ENCODE data around the gene RPS8.

DNA sequence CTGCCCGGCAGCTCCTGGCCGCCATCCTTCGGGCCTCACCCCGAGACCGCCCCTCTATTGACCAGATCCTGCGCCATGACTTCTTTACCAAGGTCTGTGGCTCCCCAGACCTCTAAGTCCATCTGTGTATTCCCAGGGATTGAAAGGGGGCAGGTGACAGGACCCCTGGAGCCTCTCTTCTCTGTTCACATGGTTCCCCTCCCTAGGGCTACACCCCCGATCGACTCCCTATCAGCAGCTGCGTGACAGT lies 27.6 kb downstream of the RPS8 start:
- no peak for TF ChIP-seq SUZ12 (IDR thresholded peaks at IDR 0.05)
- no peak for TF ChIP-seq ZNF384 (IDR thresholded peaks at IDR 0.05)
- TF ChIP-seq FOXK2 (IDR thresholded peaks at IDR 0.05): no peak
- TF ChIP-seq SP1 (IDR thresholded peaks at IDR 0.05): no peak
- TF ChIP-seq TARDBP (IDR thresholded peaks at IDR 0.05): no peak
- TF ChIP-seq BHLHE40 (IDR thresholded peaks at IDR 0.05; ENCODE audit: borderline replicate concordance): no peak
- TF ChIP-seq FOXA1 (IDR thresholded peaks at IDR 0.05): no peak
- no peak for TF ChIP-seq HDGF (IDR thresholded peaks at IDR 0.05; ENCODE audit: borderline replicate concordance)
- no peak for TF ChIP-seq CTBP1 (IDR thresholded peaks at IDR 0.05; ENCODE audit: borderline replicate concordance)
- no peak for TF ChIP-seq FOXM1 (IDR thresholded peaks at IDR 0.05; ENCODE audit: borderline replicate concordance)
- no peak for TF ChIP-seq L3MBTL2 (conservative IDR thresholded peaks at IDR 0.05)
- no peak for TF ChIP-seq ARNT (IDR thresholded peaks at IDR 0.05)
- no peak for TF ChIP-seq ELF4 (IDR thresholded peaks at IDR 0.05)
